ENCODE measurements around the gene SAP25. TPM values are rescaled to one million over a fixed set of nuclear protein-coding genes. Genes with fewer than 3 reads are reported as not detected.

The SAP25 gene
- polyA plus RNA-seq, 1 of the 3 experiments (the other 2 are of a cell fraction) = 1.2 TPM

DNA sequence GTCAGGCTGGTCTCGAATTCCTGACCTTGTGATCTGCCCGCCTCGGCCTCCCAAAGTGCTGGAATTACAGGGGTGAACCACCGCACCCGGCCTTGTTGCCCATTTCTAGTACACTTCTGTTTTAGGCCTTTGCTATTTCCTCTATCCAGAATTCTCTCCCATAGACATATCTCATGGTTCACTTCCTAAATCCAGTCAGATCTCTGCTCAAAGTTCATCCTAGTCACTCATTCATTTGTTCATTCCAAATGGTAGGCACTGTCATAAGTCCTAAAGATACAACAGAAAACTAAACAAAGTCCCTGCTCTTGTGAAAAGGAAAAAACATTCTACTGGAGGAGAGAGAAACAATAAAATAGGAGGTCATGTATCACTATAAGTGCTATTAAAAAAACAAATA lies 36.3 kb upstream of the SAP25 start:
- Histone ChIP-seq H2AFZ (ENCODE audit: low read depth) (no peak overlapping the region), H3K4me3 (ENCODE audit: low read depth in 2 of 2, low read length in 1 of 2) (no peak overlapping the region), H3K4me1 (ENCODE audit: control insufficient read depth in 1 of 2, insufficient read depth in 2 of 2, low read depth in 1 of 2, low read length in 1 of 2) (peaks cover 0 to 14% of the 10 kb centered on the region in 2 experiments; a peak in 1 of 4 replicates), H3F3A (replicated peaks; ENCODE audit: insufficient read depth) (peaks cover 56% of the 10 kb centered on the region), H3K27ac (ENCODE audit: low read depth in 2 of 2, low read length in 1 of 2) (no peak overlapping the region), H3K9me2 (no peaks in the 10 kb centered on the region), H3K27me3 (ENCODE audit: insufficient read depth) (no peaks in the 10 kb centered on the region), H3K9ac (no peak overlapping the region), H3K36me3 (replicated peaks in 1 of 2; ENCODE audit: control insufficient read depth in 1 of 2, insufficient read depth in 2 of 2, low read length in 1 of 2) (peaks cover 26 to 32% of the 10 kb centered on the region in 2 experiments), H4K20me1 (ENCODE audit: insufficient read depth) (no peaks in the 10 kb centered on the region), H3K4me2 (no peak overlapping the region), H3K79me2 (ENCODE audit: insufficient read depth) (peaks cover 6% of the 10 kb centered on the region; the same call in 1 of the 2 replicates), H3K9me3 (no peaks in the 10 kb centered on the region)
- TF ChIP-seq CHD2 (IDR thresholded peaks at IDR 0.05; ENCODE audit: low read length, partially characterized antibody) = no peak
- no peak for TF ChIP-seq TEAD4 (IDR thresholded peaks at IDR 0.05; ENCODE audit: borderline replicate concordance, insufficient read depth)
- no peak for TF ChIP-seq POLR2AphosphoS5 (IDR thresholded peaks at IDR 0.05; ENCODE audit: low read depth, low read length)
- TF ChIP-seq EP300 (IDR thresholded peaks at IDR 0.05; ENCODE audit: borderline replicate concordance in 1 of 2, low read depth in 1 of 2, low read length in 1 of 2) = no peak
- TF ChIP-seq, protein P1, sequence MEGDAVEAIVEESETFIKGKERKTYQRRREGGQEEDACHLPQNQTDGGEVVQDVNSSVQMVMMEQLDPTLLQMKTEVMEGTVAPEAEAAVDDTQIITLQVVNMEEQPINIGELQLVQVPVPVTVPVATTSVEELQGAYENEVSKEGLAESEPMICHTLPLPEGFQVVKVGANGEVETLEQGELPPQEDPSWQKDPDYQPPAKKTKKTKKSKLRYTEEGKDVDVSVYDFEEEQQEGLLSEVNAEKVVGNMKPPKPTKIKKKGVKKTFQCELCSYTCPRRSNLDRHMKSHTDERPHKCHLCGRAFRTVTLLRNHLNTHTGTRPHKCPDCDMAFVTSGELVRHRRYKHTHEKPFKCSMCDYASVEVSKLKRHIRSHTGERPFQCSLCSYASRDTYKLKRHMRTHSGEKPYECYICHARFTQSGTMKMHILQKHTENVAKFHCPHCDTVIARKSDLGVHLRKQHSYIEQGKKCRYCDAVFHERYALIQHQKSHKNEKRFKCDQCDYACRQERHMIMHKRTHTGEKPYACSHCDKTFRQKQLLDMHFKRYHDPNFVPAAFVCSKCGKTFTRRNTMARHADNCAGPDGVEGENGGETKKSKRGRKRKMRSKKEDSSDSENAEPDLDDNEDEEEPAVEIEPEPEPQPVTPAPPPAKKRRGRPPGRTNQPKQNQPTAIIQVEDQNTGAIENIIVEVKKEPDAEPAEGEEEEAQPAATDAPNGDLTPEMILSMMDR (IDR thresholded peaks at IDR 0.05) = no peak
- no peak for TF ChIP-seq MXI1 (IDR thresholded peaks at IDR 0.05; ENCODE audit: low read depth, low read length)
- no peak for TF ChIP-seq SMC3 (IDR thresholded peaks at IDR 0.05; ENCODE audit: low read depth, low read length)
- no peak for TF ChIP-seq RXRA (IDR thresholded peaks at IDR 0.05; ENCODE audit: borderline replicate concordance, low read depth)
- TF ChIP-seq USF2 (IDR thresholded peaks at IDR 0.05; ENCODE audit: borderline replicate concordance, low read depth, low read length) = no peak
- TF ChIP-seq, protein P2, sequence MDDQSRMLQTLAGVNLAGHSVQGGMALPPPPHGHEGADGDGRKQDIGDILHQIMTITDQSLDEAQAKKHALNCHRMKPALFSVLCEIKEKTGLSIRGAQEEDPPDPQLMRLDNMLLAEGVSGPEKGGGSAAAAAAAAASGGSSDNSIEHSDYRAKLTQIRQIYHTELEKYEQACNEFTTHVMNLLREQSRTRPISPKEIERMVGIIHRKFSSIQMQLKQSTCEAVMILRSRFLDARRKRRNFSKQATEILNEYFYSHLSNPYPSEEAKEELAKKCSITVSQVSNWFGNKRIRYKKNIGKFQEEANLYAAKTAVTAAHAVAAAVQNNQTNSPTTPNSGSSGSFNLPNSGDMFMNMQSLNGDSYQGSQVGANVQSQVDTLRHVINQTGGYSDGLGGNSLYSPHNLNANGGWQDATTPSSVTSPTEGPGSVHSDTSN (IDR thresholded peaks at IDR 0.05) = no peak
- no peak for TF ChIP-seq EZH2phosphoT487 (IDR thresholded peaks at IDR 0.05; ENCODE audit: borderline replicate concordance, low read depth)
- TF ChIP-seq NFIC (IDR thresholded peaks at IDR 0.05; ENCODE audit: borderline replicate concordance) = no peak
- no peak for TF ChIP-seq IRF3 (IDR thresholded peaks at IDR 0.05; ENCODE audit: low read depth, low read length)
- TF ChIP-seq, protein P3, sequence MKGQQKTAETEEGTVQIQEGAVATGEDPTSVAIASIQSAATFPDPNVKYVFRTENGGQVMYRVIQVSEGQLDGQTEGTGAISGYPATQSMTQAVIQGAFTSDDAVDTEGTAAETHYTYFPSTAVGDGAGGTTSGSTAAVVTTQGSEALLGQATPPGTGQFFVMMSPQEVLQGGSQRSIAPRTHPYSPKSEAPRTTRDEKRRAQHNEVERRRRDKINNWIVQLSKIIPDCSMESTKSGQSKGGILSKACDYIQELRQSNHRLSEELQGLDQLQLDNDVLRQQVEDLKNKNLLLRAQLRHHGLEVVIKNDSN (IDR thresholded peaks at IDR 0.05; ENCODE audit: borderline replicate concordance, low read depth) = no peak
- ChIA-PET CTCF (interaction anchor here (1.0 to 9.1 kb wide), 3 partner anchors 23 to 81 kb away, joined by 4 to 119 read pairs (median 58); partner anchors contain the start of gene GIGYF1), POLR2A (interaction anchor here (1.5 kb wide), 1 partner anchor 24 kb away, joined by 7 read pairs; the partner anchor contains the start of genes FBXO24 and LRCH4)
- DNase-seq = no peak
- WGBS (ENCODE audit: low lambda C conversion rate) = 96% methylated on average over 5 of the region's 5 CpGs

All from SK-N-SH (cell line).